Stimulated activated CD8-positive, alpha-beta memory T cell treated with anti-CD3 and anti-CD28 coated beads, Interleukin-12 subunit alpha, Interleukin-12 subunit beta, amount 100 ng/mL, for 24 hours (primary cell): ENCODE data around the gene SLC35G6.
"Not testable (repeated sequence)": the region's sequence is repeated elsewhere in the genome, so short reads cannot be mapped to it uniquely, and the experiment has no call there.

Source experiments
- DNase-seq: peaks from one replicate; pipeline ENCODE4 v3.0.0-alpha.2; 2020; ENCODE audit errors: extremely low read depth

Gene SLC35G6

DNA sequence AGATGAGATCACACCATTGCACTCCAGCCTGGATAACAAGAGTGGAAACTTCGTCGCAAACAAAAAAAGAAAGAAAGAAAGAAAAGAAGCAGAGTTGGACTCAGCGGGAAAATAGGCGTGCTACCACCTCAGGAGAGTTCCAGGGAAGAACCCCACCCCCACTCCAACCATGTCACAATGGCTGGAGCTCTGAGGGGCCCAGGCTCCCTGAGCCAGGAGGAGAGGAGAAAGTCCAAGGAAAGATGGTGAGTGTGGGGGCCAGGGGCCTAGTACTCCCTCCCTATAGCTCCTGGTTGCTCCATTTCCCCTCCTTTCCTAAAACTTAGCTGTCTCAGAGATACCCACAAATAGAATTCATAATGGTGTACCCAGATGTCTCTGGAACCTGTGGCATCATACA is at the start of gene SLC35G6:
TSS of gene SLC35G6 (plus strand) at position 172 of the 400 bp plus-strand sequence. CDS start at position 243, 71 bp downstream.
- DNase-seq: not testable (repeated sequence)

DNA sequence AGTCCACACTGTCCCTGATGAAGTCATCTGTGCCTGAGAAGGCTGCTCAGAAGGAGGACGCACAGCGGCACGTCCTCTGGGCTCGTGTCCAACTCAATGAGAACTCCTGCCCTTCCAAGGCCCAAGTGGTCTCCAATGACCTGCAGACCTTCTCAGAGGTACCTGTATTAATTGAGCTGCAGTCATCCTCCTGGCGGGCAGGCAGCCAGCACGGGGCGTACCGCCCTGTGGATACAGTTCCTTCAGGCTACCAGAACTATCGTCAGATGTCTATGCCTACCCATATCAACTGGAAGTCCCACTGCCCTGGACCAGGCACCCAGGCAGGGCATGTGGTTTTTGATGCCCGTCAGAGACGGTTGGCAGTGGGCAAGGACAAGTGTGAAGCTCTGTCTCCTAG is 49.0 kb upstream of the SLC35G6 start:
- DNase-seq: no peak

DNA sequence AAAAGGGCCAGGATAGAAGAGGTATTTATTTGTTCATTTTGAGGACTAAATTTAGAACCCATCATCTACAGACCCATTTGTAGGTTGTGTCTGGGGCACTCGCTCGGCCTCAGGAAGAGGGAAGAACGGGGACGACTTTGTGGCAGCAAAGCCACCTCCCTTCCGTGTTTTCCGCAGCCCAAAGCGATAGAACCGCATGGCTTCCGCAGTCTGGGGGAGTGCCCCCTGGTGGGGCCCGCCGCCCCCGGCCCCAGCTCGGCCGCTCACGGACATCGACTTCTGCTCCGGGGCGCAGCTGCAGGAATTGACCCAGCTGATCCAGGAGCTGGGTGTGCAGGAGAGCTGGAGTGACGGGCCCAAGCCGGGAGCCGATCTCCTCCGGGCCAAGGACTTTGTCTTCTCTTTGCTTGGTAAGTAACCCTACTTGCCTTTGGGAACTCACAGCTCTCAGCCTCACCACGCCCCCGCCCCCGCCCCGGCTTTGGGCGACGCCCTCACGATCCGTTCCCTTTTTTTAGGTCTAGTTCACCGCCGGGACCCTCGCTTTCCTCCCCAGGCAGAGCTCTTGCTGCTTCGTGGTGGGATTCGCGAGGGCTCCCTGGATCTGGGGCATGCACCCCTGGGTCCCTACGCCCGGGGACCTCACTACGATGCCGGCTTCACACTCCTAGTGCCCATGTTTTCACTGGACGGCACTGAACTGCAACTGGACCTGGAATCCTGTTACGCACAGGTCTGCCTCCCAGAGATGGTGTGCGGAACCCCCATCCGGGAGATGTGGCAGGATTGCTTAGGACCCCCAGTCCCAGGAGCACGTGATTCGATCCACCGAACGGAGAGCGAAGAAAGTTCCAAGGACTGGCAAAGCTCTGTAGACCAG is 45.3 kb upstream of the SLC35G6 start:
- DNase-seq: no peak

DNA sequence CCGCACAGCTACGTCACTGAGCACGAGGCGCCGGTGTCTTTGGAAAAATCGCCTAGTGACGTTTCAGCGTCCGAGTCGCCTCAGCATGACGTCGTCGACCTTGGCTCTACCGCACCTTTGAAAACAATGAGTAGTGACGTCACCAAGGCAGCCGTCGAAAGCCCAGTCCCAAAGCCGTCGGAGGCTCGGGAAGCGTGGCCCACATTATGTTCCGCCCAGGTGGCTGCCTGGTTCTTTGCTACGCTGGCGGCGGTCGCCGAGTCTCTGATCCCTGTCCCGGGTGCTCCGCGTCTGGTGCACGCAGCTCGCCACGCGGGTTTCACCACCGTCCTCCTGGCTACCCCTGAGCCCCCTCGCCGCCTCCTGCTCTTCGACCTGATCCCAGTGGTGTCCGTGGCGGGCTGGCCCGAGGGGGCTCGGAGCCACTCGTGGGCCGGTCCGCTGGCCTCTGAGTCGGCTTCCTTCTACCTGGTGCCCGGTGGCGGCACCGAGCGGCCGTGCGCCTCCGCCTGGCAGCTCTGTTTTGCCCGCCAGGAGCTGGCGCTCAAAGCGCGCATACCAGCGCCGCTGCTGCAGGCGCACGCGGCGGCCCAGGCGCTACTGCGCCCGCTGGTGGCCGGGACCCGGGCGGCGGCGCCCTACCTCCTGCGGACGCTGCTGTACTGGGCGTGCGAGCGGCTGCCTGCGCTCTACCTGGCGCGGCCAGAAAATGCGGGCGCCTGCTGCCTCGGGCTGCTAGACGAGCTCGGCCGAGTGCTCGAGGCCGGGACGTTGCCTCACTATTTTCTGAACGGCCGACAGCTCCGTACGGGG is 44.5 kb upstream of the SLC35G6 start:
- peak; percentile 53 for DNase-seq

DNA sequence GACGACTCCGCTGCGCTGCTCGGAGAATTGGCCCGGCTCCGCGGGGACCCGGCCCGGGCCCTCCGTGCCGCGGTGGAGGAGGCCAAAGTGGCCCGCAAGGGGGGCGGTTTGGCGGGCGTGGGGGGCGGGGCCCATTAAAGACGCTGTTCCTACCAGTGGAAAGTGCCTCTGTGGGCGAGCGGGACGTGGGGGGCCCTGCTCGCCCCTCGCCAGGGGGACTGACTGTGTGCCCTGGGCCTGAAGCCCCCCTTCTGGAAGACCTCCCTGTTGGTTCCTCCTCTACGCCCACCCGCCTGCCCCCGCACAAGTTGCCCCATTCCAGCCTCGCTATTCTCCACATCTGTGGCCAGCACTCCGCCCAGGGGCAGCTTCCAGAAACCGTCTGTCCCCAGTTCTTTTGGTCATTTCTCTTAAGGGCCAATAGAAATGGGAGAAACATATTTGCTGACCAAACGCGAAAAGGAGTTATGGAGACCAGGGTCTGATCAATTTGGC is 43.8 kb upstream of the SLC35G6 start:
- DNase-seq: no peak

DNA sequence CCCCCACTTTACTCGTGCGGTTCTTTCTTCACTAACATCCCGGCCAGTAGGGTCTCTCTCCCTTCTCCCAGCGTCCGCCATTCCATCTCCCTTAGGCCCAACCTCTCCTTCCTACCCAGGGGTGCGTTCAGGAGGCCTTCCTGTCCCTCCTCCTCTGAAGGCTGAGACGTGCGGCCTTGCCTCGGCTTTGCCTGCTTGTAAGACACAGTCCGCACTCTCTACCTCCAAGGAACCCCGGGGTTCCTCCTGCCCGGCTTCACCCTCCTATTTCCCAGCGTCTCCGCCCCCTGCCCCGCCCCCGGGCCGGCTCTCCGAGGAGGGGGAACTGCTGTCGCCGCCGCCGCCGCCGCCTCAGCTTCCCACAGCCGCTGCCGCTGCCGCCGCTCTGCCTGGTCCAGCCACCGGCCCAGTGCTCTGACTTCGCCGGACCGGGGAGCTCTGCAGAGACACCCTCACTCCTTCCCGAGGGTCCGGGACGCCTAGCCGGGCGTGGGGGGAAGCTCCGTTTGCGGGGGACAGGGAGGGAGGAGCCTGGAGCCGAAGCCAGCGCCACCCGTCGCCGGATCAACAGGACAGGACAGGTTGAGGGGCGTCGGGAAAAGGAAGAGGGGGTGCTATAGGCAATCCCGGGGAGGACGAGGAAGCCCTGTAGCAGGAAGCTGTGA is 43.2 kb upstream of the SLC35G6 start:
- DNase-seq: no peak

DNA sequence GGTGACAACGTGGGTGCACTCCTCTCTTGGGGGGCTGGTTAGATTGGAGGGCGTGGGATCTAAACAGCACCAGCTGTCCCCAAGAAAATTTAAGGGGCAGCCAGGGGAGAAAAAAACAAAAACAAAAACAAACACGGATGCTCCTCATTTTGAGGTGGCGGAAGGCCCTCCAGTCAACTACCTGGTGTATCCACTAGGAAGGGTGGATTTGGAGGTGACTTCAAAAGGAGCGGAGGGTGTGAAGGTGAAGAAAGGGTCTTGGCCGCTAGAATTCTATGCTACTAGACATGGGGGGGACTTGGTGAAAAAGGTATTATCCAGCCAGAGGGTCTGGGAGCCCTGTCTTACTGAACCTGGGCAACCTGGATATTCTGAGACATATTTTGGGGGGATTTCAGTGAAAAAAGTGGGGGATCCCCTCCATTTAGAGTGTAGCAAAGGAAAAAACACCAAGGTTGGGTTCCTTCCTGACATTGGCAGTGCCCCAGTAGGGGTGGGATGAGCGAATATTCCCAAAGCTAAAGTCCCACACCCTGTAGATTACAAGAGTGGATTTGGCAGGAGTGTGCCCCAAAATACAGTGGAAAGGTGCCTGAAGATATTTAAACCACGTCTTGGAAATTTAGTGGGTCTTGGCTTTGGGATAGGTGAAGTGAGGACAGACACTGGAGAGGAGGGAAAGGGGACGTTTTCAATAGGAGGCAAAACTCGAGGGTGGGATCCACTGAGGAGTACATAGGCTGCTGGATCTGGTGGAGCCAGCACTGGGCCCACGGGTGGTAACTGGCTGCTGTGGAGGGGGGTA is 42.4 kb upstream of the SLC35G6 start:
- no peak for DNase-seq

DNA sequence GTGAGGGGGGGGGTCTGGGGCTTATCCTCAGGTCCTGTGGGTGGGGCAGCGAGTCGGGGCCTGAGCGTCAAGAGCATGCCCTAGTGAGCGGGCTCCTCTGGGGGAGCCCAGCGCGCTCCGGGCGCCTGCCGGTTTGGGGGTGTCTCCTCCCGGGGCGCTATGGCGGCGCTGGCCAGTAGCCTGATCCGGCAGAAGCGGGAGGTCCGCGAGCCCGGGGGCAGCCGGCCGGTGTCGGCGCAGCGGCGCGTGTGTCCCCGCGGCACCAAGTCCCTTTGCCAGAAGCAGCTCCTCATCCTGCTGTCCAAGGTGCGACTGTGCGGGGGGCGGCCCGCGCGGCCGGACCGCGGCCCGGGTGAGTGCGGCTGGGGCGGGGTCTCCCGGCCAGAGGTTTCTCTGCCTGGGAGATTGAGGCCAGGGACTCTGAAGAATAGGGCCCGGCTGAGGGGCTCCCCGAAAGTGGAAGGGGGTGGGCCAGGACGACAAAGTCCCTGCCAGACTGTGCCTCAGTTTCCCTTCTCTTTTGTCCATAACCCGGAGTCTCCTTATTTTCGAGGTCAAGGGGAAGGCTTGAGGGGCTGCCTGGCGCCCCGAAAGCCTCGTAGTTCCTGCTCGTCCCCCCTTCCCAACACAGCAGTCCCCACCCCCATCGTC is 41.7 kb upstream of the SLC35G6 start, which contains the start of gene FGF11:
TSS of gene FGF11 (plus strand) at position 51 of the 651 bp plus-strand sequence. CDS start at position 160, 109 bp downstream.
- no peak for DNase-seq

DNA sequence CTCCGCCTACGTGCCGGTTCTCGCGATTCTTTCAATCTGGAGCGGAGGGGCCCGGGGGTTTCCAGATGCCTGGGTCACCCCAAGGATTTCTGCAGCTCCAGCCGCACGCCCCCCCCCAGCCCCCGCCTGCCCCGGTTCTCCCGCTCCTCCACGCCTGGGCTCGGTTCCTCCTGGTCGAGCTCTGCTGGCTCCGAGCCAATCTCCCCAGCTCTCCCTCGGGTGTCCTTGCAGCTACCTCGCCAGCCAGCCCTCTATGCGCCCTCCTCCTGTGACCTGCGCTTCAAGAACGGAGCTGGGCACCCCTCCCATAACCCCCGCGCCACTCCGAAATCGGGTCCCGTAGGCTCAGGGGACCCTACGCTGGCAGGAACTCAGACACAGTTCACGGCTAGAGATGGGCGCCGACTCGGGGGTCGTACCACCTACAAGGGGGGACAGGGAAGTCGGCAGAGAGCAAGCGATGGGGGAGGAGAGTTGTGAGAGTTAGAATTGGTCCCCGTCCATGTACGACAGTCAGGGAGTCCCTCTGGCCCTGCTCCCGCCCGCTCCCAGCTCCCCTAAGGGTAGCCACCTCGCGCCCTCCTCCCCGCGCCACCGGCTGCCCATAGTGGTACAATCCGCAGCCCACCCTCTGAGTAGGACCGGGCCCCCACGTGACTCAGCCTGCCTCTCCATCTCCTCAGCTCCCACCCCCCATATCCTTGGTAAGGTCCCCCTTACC is 41.0 kb upstream of the SLC35G6 start:
- DNase-seq: no peak

DNA sequence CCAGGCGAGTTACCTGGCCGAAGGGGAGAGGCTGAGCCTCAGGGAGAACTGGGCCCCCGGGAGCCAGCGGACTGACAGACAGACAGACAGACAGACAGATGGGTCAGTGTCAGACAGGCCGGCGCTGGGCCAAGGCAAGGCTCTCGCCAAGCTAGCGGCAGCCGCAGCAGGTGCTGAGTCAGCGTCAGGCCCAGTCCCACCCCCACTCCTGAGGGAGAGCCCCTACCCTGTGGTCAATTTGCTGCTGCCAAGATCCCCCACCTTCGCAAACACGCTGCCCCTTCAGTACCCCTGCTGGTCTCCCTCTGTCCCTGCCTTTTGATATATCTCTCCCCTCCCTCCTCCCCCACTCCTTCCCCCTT is 40.4 kb upstream of the SLC35G6 start:
- DNase-seq: no peak

DNA sequence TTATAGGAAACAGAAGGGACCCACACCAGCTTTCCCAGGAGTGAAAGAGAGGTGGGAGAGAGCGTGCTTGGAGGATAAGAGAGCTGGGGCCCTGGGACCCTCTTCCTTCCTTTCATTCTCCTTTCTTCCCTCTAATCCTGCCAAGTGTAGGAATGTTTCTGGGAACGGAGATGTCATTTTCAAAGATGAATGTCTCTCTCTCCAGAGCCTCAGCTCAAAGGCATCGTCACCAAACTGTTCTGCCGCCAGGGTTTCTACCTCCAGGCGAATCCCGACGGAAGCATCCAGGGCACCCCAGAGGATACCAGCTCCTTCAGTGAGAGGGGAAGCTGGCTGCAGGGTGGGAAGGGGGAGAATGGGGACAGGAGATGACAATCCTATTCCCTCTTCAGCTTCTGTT is 40.0 kb upstream of the SLC35G6 start:
- DNase-seq: no peak

DNA sequence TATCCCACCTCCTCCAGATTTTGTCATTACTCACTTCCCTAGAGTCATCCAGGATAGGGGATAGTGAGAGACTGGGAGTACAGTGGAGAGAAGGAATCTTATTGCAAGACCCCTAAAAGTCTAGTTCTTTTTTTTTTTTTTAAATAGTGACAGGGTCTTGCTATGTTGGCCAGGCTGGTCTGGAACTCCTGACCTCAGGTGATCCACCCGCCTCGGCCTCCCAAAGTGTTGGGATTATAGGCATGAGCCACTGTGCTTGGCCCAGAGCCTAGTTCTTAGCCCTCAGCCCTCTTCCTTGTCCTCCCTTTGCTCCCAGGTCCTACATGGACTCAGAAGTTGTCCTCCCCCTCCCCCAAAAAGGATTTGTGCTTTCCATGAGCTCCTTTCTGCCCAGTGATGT is 39.1 kb upstream of the SLC35G6 start:
- DNase-seq: no peak

DNA sequence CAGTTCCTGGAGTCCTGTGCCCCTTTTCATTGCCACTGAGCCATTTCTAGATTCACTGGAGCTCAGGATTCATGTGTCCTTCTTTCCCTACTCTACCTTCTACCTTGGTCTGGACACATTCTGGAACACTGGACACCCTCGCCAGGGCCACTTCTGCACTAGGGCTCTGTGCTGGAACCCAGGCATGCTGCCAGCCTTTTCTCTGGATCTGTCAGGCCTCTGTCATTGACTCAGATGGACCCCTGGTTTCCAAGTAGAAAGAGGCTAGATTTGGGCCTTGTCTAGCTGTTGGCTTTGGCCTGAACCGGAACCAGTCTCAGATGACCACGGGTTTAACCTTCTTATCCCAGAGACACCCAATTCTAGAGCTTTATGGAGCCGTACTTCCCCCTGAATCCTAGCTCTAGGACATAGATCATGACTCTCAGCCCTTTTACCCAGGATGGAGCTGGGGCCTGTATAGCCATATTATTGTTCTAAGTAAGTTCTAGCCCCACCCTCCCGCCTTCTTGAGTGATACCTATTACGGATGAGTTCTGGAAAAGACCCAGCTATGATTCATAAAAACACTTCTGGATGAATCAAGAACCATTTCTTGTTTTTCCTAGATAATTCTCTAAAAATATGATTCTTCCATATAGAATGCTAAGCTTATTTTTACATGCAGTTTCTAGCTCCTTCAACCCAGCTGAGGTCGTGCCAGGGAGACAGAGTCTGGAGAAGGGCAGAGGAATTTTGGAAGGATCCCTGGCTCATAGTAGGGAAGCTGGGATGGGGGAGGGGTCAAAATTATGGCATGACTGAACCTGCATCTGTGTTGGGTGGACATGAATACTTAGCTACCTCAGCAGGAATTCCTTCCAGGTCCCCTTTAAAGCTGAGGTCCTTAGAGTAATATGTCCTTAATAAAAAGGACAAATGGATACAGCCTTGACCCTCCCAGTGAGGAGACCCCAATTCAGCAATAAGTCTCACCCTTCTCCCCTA is 37.5 kb upstream of the SLC35G6 start:
- no peak for DNase-seq

DNA sequence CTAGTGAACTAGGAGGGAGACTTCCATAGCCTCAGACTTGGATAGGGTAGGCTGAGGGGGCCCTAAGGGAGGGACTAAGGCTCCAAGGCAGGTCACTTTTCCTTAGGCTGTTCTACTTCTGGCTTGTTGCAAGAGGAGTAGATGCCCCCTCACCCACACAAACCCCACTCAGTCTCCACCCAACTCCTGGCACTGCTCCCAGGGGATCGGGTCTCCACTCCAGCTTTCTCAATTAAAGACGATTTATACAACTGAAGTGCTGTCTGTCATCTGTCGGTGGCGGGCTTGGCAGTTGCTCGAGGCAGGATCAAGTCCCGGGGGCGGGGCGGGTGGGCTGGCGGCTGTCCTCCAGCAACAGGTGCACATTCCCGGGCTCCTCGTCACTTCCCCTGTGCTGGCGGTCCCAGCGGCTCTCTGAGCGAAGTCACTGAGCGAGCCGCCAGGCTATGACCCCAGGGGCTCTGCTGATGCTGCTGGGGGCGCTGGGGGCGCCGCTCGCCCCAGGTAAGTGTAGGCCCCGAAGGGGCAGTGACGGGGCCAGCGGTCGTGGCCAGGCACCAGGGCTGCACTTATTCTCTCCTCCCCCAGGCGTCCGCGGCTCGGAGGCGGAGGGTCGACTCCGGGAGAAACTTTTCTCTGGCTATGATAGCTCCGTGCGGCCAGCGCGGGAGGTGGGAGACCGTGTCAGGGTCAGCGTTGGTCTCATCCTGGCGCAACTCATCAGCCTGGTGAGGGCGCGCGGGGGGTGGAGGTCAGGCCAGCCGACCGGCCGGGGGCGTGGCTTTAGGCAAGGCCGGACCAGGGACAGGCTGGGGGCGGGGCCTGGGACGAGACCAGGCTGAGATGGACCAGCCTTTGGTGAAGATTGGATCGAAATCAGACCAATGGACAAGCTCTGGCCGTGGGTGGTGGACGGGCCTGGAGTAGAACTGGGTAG is 36.3 kb upstream of the SLC35G6 start, which contains the start of gene CHRNB1:
TSS of gene CHRNB1 (plus strand) at position 380 of the 937 bp plus-strand sequence. CDS start at position 447, 67 bp downstream.
- DNase-seq: no peak

DNA sequence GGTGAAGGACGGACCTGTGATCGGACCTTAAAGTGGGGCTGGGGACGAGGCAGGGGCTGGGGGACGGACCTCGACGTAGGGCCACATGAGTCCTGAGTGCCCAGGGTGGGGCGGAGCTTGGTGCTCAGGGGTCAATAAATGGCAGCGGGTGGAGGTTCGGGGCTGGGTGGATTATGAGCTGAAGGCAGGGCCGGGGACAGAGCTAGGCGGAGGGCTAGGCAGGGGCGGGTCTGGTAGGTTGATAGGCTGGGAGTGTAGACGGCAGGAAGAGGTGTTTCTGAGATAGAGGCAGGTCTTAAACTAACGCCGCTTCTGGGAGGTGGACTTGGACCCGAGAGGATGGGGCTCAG is 35.7 kb upstream of the SLC35G6 start:
- no peak for DNase-seq

DNA sequence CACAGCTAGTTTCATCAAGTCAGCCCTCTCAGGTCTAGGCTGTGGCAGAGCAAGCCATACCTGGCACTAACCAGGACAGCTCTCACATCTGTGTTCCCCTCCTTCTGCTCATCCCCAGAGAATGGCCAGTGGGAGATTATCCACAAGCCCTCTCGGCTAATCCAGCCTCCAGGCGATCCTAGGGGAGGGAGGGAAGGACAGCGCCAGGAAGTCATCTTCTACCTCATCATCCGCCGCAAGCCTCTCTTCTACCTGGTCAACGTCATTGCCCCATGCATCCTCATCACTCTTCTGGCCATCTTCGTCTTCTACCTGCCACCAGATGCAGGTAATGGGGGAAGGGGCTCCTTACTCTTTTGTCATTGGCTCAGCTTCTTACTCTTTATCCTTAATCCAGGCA is 32.8 kb upstream of the SLC35G6 start:
- DNase-seq: no peak

DNA sequence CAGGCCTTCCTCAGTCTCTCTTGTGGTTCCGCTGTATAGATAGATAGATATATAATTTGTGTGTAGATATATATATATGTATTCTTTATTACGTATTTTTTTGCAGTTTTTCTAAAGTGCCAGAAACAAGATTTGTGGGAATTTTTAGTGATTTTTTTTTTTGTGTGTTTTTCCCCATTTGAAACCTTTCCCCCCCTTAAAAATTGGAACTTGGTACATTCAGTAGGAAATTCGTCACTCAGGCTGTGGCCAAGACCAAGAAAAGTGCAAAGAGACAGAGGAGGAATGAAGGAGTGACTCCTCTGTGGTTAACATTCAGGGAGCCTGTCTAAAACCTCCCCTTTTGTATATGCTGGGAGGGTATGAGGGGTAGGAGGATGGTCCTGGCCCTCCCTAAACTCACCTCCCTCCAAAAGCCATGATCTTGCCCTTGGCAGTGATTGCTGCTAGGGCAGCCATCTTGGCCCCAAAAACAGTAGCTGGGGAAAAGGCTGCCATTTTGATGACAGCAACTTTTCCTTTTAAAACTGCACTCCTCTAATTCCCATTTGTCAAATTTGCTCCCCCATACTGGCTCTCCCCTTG is 21.2 kb upstream of the SLC35G6 start:
- DNase-seq: no peak
